SJCRH30 (cell line): ENCODE measurements around the gene DHRS13. TPM values are rescaled to one million over a fixed set of nuclear protein-coding genes. Genes with fewer than 3 reads are reported as not detected.
"Not testable (repeated sequence)": the region's sequence is repeated elsewhere in the genome, so short reads cannot be mapped to it uniquely, and the experiment has no call there.

Source experiments
- DNase-seq, 2 experiments: peaks; one replicate each; pipeline ENCODE4 v3.0.0-alpha.2; 2015 to 2020
- H3K27ac ChIP-seq: fragments of 250-450 bp; sonication (Bioruptor Pico); 2 replicates; pipeline ENCODE4 v1.5.1; 2020; ENCODE audit warnings: mild to moderate bottlenecking, moderate library complexity
- H3K27me3 ChIP-seq: fragments of 250-450 bp; sonication (Bioruptor Pico); 2 replicates; pipeline ENCODE4 v1.5.1; 2020; ENCODE audit warnings: mild to moderate bottlenecking, moderate library complexity
- H3K36me3 ChIP-seq: fragments of 250-450 bp; sonication (Bioruptor Pico); 2 replicates; pipeline ENCODE4 v1.5.1; 2020; ENCODE audit warnings: mild to moderate bottlenecking, moderate library complexity
- H3K4me1 ChIP-seq: fragments of 250-450 bp; sonication (Bioruptor Pico); 2 replicates; pipeline ENCODE4 v1.5.1; 2020; ENCODE audit warnings: mild to moderate bottlenecking, moderate library complexity
- H3K4me3 ChIP-seq: fragments of 250-450 bp; sonication (Bioruptor Pico); 2 replicates; pipeline ENCODE4 v1.5.1; 2020; ENCODE audit warnings: mild to moderate bottlenecking, moderate library complexity
- H3K9me3 ChIP-seq: fragments of 250-450 bp; sonication (Bioruptor Pico); replicated peaks from 2 replicates; pipeline ENCODE4 v1.5.1; 2020; ENCODE audit warnings: mild to moderate bottlenecking, moderate library complexity
- total RNA-seq: library from RNA; depleted of rRNA; stranded (reverse); fragments of >200 nt; shearing (Covaris generic); gene quantifications from 2 replicates; pipeline ENCODE4 v1.2.3, GENCODE V29; 2014; rRNA removed

Gene DHRS13
- total RNA-seq, 1 experiment from 2014 or later, result 27.0 TPM

DNA sequence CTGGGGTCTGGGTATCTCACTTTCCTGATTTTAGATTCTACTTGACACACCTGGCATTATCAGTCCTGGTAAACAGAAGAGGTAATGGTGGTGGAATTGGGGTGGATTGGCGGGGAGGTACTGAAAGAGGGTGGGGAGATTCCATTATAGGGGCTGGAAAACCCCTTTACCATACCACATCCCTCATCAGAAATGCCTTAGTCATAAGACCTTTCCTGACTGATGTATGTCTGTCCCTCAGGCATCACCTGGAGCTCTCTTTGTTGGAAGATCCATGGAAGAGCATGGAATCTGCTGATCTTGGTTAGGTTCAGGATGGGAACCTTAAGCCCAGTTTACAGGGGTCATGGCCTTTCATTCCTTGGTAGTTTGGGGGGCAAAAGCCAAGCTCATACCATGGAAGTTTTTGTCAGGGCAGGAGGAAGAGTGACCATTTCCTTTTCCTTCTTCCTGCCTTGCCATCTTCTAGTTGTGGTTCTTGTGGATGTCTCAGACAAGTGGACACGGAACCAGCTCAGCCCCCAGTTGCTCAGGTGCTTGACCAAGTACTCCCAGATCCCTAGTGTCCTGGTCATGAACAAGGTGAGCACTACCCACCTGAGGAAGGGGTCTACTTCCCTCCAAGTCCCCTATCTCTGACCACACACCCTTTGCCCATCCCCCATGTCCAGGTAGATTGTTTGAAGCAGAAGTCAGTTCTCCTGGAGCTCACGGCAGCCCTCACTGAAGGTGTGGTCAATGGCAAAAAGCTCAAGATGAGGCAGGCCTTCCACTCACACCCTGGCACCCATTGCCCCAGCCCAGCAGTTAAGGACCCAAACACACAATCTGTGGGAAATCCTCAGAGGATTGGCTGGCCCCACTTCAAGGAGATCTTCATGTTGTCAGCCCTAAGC is 44.7 kb downstream of the DHRS13 start:
- peaks cover 31% of the 10 kb centered on the region for H3K36me3 ChIP-seq
- no peaks in the 10 kb centered on the region for H3K9me3 ChIP-seq
- no peak overlapping the region for H3K4me3 ChIP-seq
- no peak overlapping the region for H3K27ac ChIP-seq
- DNase-seq, result no peak
- no peaks in the 10 kb centered on the region for H3K27me3 ChIP-seq
- H3K4me1 ChIP-seq, result no peaks in the 10 kb centered on the region

DNA sequence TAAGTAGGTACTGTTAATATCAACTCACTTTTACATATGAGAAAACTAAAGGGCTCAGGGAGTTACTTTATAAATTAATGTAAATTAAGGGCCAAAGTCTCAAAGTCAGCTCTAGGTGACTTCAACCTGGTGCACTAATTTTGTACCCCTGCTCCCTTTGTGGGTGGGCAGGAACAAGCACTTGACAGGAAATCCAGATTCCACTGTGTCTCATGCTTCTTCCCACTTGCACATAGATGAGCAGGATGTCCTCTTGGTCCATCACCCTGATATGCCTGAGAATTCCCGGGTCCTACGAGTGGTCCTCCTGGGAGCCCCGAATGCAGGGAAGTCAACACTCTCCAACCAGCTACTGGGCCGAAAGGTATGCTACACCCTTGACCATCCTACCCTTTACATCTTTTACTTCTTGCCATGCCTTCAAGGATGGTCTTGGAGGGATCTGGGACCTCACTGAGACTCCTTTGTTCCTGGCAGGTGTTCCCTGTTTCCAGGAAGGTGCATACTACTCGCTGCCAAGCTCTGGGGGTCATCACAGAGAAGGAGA is 46.8 kb downstream of the DHRS13 start:
- Histone ChIP-seq H3K27ac (no peak overlapping the region), H3K9me3 (no peaks in the 10 kb centered on the region), H3K4me1 (no peaks in the 10 kb centered on the region), H3K36me3 (peaks cover 31% of the 10 kb centered on the region), H3K4me3 (peak overlapping the region; percentile 87; the same call in 1 of the 2 replicates), H3K27me3 (no peaks in the 10 kb centered on the region)
- no peak for DNase-seq

- Histone ChIP-seq H3K27me3 (no peaks in the 10 kb centered on the region), H3K27ac (peak overlapping the region; percentile 70), H3K4me3 (peak overlapping the region; percentile 87), H3K9me3 (no peaks in the 10 kb centered on the region), H3K36me3 (peaks cover 27% of the 10 kb centered on the region), H3K4me1 (no peaks in the 10 kb centered on the region)
- no peak for DNase-seq
These were observed 47.6 kb downstream of the DHRS13 start for GRCh38 chr17:28855336-28855679.

DNA sequence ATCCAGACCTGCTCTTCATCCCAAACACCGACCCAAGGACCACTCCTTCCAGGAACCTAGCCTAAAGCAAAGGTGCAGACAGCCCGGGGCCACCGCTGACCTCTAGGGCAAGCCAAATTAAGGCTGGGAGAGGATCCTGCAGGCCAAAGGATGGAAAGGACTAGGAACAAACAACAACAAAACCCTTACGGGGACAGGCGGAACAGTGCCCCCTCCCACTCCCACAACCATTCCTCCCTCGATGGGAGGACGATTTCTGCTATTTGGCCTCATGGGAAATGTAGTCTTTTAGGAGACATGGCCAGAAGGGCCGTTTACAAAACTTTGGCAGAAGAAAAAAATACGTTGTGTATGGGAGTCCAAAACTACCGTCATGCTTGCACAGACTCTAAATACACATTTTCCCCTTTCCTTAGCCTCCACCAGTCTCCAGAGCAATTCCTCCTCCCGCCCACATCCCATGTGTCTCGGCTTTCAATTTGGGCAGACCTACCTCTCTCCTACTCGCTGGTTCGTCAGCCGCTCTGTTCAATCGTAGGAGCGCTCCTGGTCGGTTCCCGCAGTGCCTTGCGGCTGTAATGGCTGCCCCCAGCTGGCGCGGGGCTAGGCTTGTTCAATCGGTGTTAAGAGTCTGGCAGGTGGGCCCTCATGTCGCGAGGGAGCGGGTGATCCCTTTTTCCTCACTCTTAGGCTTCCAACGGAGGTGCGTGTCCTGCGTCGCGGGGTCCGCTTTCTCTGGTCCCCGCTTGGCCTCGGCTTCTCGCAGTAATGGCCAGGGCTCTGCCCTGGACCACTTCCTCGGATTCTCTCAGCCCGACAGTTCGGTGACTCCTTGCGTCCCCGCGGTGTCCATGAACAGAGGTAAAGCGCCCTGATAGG is 48.2 kb downstream of the DHRS13 start, which contains the start of gene ERAL1:
Gene ERAL1, plus strand, starts transcription at position 560 of the 879 bp plus-strand sequence. Its CDS starts 19 bp downstream, at position 579.
- Histone ChIP-seq H3K27me3 (no peaks in the 10 kb centered on the region), H3K27ac (peak within 1 kb of the TSS; percentile 70), H3K4me3 (peak within 1 kb of the TSS; percentile 87), H3K4me1 (no peaks in the 10 kb centered on the region), H3K9me3 (no peaks in the 10 kb centered on the region), H3K36me3 (peaks cover 22% of the 10 kb centered on the region)
- DNase-seq, result peak; percentile 93 to 96

DNA sequence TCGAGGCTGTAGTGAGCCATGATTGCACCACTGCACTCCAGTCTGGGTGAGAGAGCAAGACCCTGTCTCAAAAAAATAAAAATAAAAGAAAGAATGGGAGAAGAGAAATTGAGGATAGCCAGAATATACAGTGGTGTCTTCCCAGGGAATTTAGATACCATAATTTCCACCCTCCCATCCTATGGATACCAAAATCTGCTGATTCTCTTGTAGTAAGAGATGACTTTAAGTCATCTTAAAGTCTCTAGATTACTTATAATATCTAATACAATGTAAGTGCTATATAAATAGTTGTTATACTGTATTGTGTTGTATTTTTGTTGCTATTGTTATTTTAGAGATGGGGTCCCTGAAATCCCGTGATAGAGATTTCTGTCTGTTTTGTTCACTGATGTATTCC is 49.6 kb downstream of the DHRS13 start:
- peaks cover 14% of the 10 kb centered on the region for H3K36me3 ChIP-seq
- H3K27me3 ChIP-seq, result no peaks in the 10 kb centered on the region
- H3K27ac ChIP-seq, result no peak overlapping the region
- DNase-seq, result no peak
- no peak overlapping the region for H3K4me3 ChIP-seq
- no peaks in the 10 kb centered on the region for H3K4me1 ChIP-seq
- H3K9me3 ChIP-seq, result no peaks in the 10 kb centered on the region

DNA sequence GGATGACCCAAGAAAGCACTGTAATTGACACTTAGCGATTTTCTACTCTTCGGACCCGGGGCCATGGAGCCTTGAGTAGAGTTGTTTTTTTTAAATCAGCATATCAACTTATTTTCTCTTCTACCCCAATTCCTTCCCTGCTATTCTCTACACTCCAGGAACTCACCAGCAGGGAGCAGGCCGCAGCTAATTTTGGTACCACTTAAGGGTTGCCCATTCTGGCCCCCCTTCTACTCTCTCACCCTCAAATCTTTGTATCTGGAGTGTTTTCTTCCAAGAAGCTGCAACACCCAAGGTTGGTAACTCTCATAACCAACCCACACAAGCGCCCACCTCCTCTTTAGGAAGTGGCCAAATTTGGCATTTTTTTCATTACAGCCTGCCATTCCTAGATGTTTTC is 53.6 kb downstream of the DHRS13 start:
- no peaks in the 10 kb centered on the region for H3K36me3 ChIP-seq
- H3K27me3 ChIP-seq, result no peaks in the 10 kb centered on the region
- DNase-seq, result peak in 1 of 2 experiments; percentile 51

DNA sequence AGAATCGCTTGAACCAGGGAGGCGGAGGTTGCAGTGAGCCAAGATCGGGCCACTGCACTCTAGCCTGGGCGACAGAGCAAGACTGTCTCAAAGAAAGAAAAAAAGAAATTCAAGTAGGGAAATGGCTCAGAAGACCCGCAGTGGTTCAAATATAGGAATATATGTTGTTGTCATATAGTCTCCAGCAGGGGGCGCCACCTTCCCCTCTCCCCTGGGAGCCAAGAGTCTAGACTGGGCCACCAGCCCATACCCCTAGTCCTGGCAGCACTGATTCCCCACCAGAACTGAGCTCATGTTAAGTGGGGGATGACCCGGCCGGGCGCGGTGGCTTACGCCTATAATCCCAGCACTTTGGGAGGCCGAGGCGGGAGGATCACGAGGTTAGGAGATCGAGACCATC is 54.2 kb downstream of the DHRS13 start:
- H3K4me1 ChIP-seq, H3K9me3 ChIP-seq, H3K4me3 ChIP-seq, H3K27ac ChIP-seq, H3K36me3 ChIP-seq, H3K27me3 ChIP-seq: not testable (repeated sequence)
- DNase-seq, result peak; percentile 54 to 78

More for the DNA sequence above, 53.6 kb downstream of the DHRS13 start:
- no peak overlapping the region for H3K27ac ChIP-seq
- H3K4me3 ChIP-seq, result no peak overlapping the region
- H3K4me1 ChIP-seq, result no peaks in the 10 kb centered on the region
- H3K9me3 ChIP-seq, result no peaks in the 10 kb centered on the region

Other genes starting within 250 kb of the DHRS13 start
- 46.0 and 49.6 TPM in 2 replicates for gene SDF2, start 241.2 kb downstream of the DHRS13 start, total RNA-seq
- gene SUPT6H, start 240.9 kb downstream of the DHRS13 start, total RNA-seq, result 60.2 and 66.3 TPM in 2 replicates
- gene PROCA1, start 191.2 kb downstream of the DHRS13 start, total RNA-seq, result 5.4 and 7.0 TPM in 2 replicates
- 191 and 201 TPM in 2 replicates for gene RAB34, start 185.2 kb downstream of the DHRS13 start, total RNA-seq
- 1,716 and 1,788 TPM in 2 replicates for gene RPL23A, start 183.1 kb downstream of the DHRS13 start, total RNA-seq
- gene TLCD1, start 176.8 kb downstream of the DHRS13 start, total RNA-seq, result 7.5 and 10.0 TPM in 2 replicates
- 1.7 and 2.6 TPM in 2 replicates for gene NEK8, start 174.3 kb downstream of the DHRS13 start, total RNA-seq
- 118 and 123 TPM in 2 replicates for gene TRAF4, start 159.1 kb downstream of the DHRS13 start, total RNA-seq
- 17.4 and 22.8 TPM in 2 replicates for gene FAM222B, start 60.3 kb downstream of the DHRS13 start, total RNA-seq
- 58.2 and 63.5 TPM in 2 replicates for gene ERAL1, start 48.1 kb downstream of the DHRS13 start, total RNA-seq
- gene FLOT2, start 5.3 kb downstream of the DHRS13 start, total RNA-seq, result 44.7 and 46.4 TPM in 2 replicates
- 48.5 and 49.9 TPM in 2 replicates for gene PHF12, start 48.4 kb upstream of the DHRS13 start, total RNA-seq
- 16.1 and 20.5 TPM in 2 replicates for gene SEZ6, start 103.0 kb upstream of the DHRS13 start, total RNA-seq
- 91.7 and 96.8 TPM in 2 replicates for gene PIPOX, start 140.1 kb upstream of the DHRS13 start, total RNA-seq